Endothelial cell (in vitro differentiated cells): Measurements from ENCODE around the gene UBD. TPM values are rescaled to one million over a fixed set of nuclear protein-coding genes. Genes with fewer than 3 reads are reported as not detected.

Source experiments
- DNase-seq: peaks from one replicate; pipeline ENCODE4 v3.0.0; 2021; ENCODE audit warnings: low spot score
- H3K27ac Mint-ChIP-seq: one replicate; pipeline ENCODE4 v1.8.0; 2021; ENCODE audit warnings: mixed read lengths, inconsistent platforms; ENCODE audit not compliant: unreplicated experiment
- H3K27me3 Mint-ChIP-seq: one replicate; pipeline ENCODE4 v1.8.0; 2021; ENCODE audit warnings: mild to moderate bottlenecking, moderate library complexity, mixed read lengths, inconsistent platforms; ENCODE audit not compliant: unreplicated experiment
- H3K36me3 Mint-ChIP-seq: one replicate; pipeline ENCODE4 v1.8.0; 2021; ENCODE audit warnings: mild to moderate bottlenecking, low read depth, mixed read lengths, inconsistent platforms; ENCODE audit not compliant: unreplicated experiment
- H3K4me1 Mint-ChIP-seq: one replicate; pipeline ENCODE4 v1.8.0; 2021; ENCODE audit warnings: mild to moderate bottlenecking, mixed read lengths, inconsistent platforms; ENCODE audit not compliant: unreplicated experiment
- H3K4me3 Mint-ChIP-seq: one replicate; pipeline ENCODE4 v1.8.0; 2021; ENCODE audit warnings: mild to moderate bottlenecking, mixed read lengths, inconsistent platforms; ENCODE audit not compliant: unreplicated experiment
- H3K9me3 Mint-ChIP-seq: one replicate; pipeline ENCODE4 v1.8.0; 2021; ENCODE audit warnings: mixed read lengths, inconsistent platforms; ENCODE audit not compliant: unreplicated experiment
- total RNA-seq: library from RNA; stranded (reverse); fragmentation: NEBNext Ultra II Directional; extraction: Animal tissue kit (Norgen Biotek cat#: 25700); gene quantifications from one replicate; pipeline ENCODE4 v1.2.1, GENCODE V29; 2021; ENCODE audit not compliant: unreplicated experiment
- TF ChIP-seq, protein P1 (sequence below): fragments of 200-600 bp; sonication (generic); IDR thresholded peaks from one replicate; pipeline ENCODE4 v1.5.0; 2021; ENCODE audit warnings: antibody characterized with exemption; ENCODE audit not compliant: unreplicated experiment

The UBD gene
- total RNA-seq, 1 donor from 2014 or later = not detected

DNA sequence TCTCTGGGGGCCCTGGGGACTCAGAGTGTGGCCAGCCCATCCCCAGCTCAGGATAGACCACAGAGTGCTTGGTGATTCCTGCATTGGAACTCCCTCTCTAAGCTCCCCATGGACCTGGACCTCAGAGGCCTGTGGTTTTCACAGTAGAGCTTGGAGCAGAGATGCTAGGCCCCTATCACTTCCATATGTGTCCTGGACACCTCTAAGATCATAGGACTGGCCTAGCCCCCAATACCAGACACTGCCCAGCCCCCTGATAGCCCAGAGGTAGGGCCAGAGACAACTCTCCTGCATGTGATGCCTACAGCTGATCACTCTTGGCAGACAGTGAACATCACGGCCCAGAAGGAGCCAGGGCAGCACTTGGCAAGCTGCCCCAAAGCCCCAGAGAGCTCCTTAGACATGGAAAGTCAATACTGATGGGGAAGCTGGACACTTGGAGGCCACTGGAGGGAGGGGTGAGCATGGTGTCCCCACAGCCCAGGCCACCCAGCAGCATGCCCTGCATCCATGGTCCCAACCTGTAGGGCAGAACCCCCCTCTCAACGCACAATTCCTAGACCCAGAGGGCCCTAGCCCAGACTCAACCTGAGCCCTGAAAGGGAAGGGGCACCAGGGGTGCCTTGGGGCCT lies 27.1 kb downstream of the UBD start:
- TF ChIP-seq, protein P1, sequence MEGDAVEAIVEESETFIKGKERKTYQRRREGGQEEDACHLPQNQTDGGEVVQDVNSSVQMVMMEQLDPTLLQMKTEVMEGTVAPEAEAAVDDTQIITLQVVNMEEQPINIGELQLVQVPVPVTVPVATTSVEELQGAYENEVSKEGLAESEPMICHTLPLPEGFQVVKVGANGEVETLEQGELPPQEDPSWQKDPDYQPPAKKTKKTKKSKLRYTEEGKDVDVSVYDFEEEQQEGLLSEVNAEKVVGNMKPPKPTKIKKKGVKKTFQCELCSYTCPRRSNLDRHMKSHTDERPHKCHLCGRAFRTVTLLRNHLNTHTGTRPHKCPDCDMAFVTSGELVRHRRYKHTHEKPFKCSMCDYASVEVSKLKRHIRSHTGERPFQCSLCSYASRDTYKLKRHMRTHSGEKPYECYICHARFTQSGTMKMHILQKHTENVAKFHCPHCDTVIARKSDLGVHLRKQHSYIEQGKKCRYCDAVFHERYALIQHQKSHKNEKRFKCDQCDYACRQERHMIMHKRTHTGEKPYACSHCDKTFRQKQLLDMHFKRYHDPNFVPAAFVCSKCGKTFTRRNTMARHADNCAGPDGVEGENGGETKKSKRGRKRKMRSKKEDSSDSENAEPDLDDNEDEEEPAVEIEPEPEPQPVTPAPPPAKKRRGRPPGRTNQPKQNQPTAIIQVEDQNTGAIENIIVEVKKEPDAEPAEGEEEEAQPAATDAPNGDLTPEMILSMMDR = no peak
- H3K27ac Mint-ChIP-seq = no peak overlapping the region
- no peaks in the 10 kb centered on the region for H3K4me1 Mint-ChIP-seq
- H3K36me3 Mint-ChIP-seq = no peaks in the 10 kb centered on the region
- no peak for DNase-seq
- H3K27me3 Mint-ChIP-seq = peaks cover 5% of the 10 kb centered on the region
- no peak overlapping the region for H3K4me3 Mint-ChIP-seq
- no peaks in the 10 kb centered on the region for H3K9me3 Mint-ChIP-seq

DNA sequence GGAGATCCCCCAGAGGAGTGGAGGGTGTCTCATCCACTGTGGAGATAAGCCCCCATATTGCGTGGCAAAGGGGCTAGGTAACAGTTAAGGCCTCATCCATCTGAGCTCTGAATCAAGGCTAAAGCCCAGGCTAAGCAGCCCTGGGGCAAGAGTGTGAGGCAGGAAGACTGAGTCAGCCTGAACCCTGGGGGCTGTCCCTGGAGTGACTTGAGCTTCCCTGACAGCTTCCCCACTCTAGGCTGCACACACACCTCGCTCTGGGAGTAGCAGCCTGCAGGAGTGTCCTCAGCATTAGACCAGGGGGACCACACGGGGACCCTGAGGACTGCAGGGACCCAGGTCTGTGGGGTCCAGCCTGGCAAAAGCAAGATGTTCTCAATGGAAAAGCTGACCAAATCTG lies 27.9 kb downstream of the UBD start:
- TF ChIP-seq, protein P1 = no peak
- Mint-ChIP-seq H3K4me1 (no peaks in the 10 kb centered on the region), H3K36me3 (no peaks in the 10 kb centered on the region), H3K27ac (no peak overlapping the region), H3K4me3 (no peak overlapping the region), H3K27me3 (peaks cover 3% of the 10 kb centered on the region), H3K9me3 (no peaks in the 10 kb centered on the region)
- DNase-seq = no peak

DNA sequence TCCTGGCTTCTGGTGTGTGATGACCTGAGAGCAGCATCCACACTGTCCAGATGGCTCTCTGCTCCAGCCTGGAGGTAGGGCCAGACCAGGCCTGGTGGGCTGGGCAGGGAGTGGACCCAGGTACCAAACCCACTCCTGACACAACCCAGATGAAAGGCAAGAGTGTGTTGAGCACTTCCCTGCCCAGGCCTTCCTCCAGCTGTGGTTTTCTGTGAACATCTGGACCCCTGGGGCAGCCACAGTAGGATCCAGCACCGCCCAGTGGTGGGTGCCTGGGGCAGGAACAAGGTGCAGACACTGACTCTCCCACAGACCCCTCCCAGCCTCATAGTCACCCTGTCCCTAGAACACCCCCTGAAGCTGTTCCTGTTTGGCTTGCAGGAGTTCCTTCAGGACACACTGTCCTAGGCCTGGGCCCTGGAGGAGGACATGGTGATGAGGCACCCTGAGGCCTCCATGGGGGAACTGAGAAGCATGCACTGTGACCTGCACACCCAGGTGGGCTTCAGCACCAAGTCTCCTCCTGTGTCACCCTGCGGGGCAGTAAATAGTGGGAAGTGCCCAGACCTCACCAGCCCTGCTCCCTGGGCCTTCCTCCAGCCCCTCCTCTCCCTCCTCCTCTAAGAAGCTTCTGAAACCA lies 28.7 kb downstream of the UBD start:
- H3K36me3 Mint-ChIP-seq = no peaks in the 10 kb centered on the region
- H3K4me3 Mint-ChIP-seq = no peak overlapping the region
- TF ChIP-seq, protein P1 = no peak
- no peak for DNase-seq
- no peaks in the 10 kb centered on the region for H3K4me1 Mint-ChIP-seq
- no peaks in the 10 kb centered on the region for H3K9me3 Mint-ChIP-seq
- H3K27ac Mint-ChIP-seq = no peak overlapping the region
- peaks cover 3% of the 10 kb centered on the region for H3K27me3 Mint-ChIP-seq

DNA sequence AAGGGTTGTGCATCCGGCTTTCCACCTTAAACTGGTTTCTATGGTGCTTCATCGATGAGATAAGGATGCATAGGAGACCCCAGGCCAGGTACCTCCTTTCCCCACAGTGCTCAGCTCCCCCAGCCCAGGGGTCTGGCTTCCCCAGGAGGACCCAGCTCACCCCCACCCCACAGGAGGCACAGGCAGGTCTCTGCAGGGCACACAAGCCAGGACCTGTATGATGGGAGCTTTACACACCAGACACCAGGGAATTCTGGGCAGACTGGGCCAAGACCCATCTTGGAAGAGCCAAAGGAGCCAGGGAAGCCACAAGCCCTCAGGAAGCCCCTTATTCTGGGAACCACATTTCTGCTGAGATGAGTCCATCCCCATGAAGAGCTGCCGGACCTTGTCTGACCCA lies 29.6 kb downstream of the UBD start:
- no peaks in the 10 kb centered on the region for H3K9me3 Mint-ChIP-seq
- DNase-seq = no peak
- no peak overlapping the region for H3K27ac Mint-ChIP-seq
- TF ChIP-seq, protein P1 = no peak
- no peak overlapping the region for H3K4me3 Mint-ChIP-seq
- H3K36me3 Mint-ChIP-seq = no peaks in the 10 kb centered on the region
- H3K27me3 Mint-ChIP-seq = peaks cover 3% of the 10 kb centered on the region
- no peaks in the 10 kb centered on the region for H3K4me1 Mint-ChIP-seq

DNA sequence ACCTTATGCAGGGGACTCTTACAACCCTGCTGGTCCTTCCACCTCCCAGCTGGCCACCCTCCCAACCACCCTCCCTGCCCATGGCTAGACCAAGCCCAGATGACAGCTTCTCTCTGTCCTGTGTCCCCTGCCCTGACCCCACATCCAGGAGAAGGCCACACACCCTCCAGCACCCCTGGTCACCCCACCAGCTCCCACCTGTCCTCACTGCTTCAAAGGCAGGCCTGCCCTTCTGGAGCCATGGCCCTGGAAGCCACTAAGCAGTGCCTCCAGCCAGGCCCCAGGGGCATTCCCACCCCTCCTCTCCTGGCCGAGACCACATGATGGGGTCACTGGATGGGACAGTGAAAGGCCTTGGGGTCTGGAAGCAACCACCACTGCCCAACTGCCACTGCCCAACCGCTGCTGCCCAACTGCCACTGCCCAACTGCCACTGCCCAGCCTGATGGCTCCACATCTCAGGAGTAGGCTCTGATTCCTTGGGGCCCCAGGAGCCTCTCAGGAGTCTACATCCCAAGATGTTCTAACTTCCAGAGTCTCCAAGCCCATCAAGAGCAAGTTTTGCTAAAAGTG lies 30.5 kb downstream of the UBD start:
- H3K27ac Mint-ChIP-seq = no peak overlapping the region
- H3K4me1 Mint-ChIP-seq = no peaks in the 10 kb centered on the region
- no peaks in the 10 kb centered on the region for H3K9me3 Mint-ChIP-seq
- TF ChIP-seq, protein P1 = no peak
- no peak overlapping the region for H3K4me3 Mint-ChIP-seq
- H3K27me3 Mint-ChIP-seq = peaks cover 3% of the 10 kb centered on the region
- H3K36me3 Mint-ChIP-seq = no peaks in the 10 kb centered on the region
- no peak for DNase-seq
